Measurements from ENCODE around the gene LYST.
"Not testable (repeated sequence)": the region's sequence is repeated elsewhere in the genome, so short reads cannot be mapped to it uniquely, and the experiment has no call there.

GRCh38 chr1:235915489-235915888 is 48.8 kb upstream of the LYST start:
- TF ChIP-seq, protein P1, sequence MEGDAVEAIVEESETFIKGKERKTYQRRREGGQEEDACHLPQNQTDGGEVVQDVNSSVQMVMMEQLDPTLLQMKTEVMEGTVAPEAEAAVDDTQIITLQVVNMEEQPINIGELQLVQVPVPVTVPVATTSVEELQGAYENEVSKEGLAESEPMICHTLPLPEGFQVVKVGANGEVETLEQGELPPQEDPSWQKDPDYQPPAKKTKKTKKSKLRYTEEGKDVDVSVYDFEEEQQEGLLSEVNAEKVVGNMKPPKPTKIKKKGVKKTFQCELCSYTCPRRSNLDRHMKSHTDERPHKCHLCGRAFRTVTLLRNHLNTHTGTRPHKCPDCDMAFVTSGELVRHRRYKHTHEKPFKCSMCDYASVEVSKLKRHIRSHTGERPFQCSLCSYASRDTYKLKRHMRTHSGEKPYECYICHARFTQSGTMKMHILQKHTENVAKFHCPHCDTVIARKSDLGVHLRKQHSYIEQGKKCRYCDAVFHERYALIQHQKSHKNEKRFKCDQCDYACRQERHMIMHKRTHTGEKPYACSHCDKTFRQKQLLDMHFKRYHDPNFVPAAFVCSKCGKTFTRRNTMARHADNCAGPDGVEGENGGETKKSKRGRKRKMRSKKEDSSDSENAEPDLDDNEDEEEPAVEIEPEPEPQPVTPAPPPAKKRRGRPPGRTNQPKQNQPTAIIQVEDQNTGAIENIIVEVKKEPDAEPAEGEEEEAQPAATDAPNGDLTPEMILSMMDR (IDR thresholded peaks at IDR 0.05) = not testable (repeated sequence)
- TF ChIP-seq POLR2A (IDR thresholded peaks at IDR 0.05) = not testable (repeated sequence)
